ENCODE measurements around the gene NTNG2. TPM values are rescaled to one million over a fixed set of nuclear protein-coding genes. Genes with fewer than 3 reads are reported as not detected.

Gene NTNG2
- total and polyA plus RNA-seq, 2 of the 13 experiments (the other 11 are each of a cell fraction or from before 2014, with no cell fraction given): 0.02 to 0.36 TPM

GRCh38 chr9:132126680-132127236 is 35.1 kb upstream of the NTNG2 start:
- no peak overlapping the region for H2AFZ ChIP-seq (ENCODE audit: low read length)
- H3K36me3 ChIP-seq (replicated peaks in 1 of 2; ENCODE audit: control insufficient read depth in 1 of 2, insufficient read depth in 2 of 2, low read length in 2 of 2): no peaks in the 10 kb centered on the region
- ChIA-PET CTCF (ENCODE audit: low intra/inter-chr PET ratio, low total read pairs) (no interaction called here), POLR2A (no interaction called here)
- no peak overlapping the region for H3K4me2 ChIP-seq (ENCODE audit: low read depth, low read length)
- in situ Hi-C loops (cut with HindIII; ENCODE audit: extremely low pct_ligation_motif_present, low pct_unique_long_range_greater_than_20kb) (no loop called here), intact Hi-C loops (cut with micrococcal nuclease; ENCODE audit: unreplicated experiment) (no loop called here)
- FAIRE-seq (no peak), DNase-seq (ENCODE audit: low spot score) (no peak), ATAC-seq (no peak)
- 31% methylated on average over 7 of the region's 13 CpGs for WGBS (ENCODE audit: low lambda C conversion rate)
- H3K79me2 ChIP-seq (ENCODE audit: insufficient read depth, low read length): no peaks in the 10 kb centered on the region
- no peak overlapping the region for H3K4me3 ChIP-seq (replicated peaks in 1 of 3; ENCODE audit: insufficient read depth in 1 of 3, low read depth in 2 of 3, low read length in 3 of 3)
- BruUV-seq (replicated peaks): no TSS peak
- no peak overlapping the region for H3K27ac ChIP-seq (ENCODE audit: extremely low read length, insufficient read depth, low read length)
- no peaks in the 10 kb centered on the region for H4K20me1 ChIP-seq (ENCODE audit: insufficient read depth, low read length)
- no peaks in the 10 kb centered on the region for H3K4me1 ChIP-seq (ENCODE audit: insufficient read depth, low read length)
- H3K9me3 ChIP-seq (ENCODE audit: low read length): no peaks in the 10 kb centered on the region
- peaks cover 16 to 69% of the 10 kb centered on the region in 2 experiments for H3K27me3 ChIP-seq (ENCODE audit: control insufficient read depth in 1 of 2, insufficient read depth in 2 of 2, low read length in 2 of 2)
- H3K9ac ChIP-seq (ENCODE audit: insufficient read depth, low read depth, low read length): no peak overlapping the region
- TF ChIP-seq UBTF (CRISPR knock-in tag; IDR thresholded peaks at IDR 0.05) (no peak), ZSCAN30 (CRISPR knock-in tag; IDR thresholded peaks at IDR 0.05) (no peak), ZKSCAN8 (CRISPR knock-in tag; IDR thresholded peaks at IDR 0.05; ENCODE audit: borderline replicate concordance) (no peak), DMAP1 (CRISPR knock-in tag; IDR thresholded peaks at IDR 0.05) (no peak), ZNF883 (CRISPR knock-in tag; IDR thresholded peaks at IDR 0.05; ENCODE audit: not compliant biosample characterization) (no peak), SAP130 (CRISPR knock-in tag; IDR thresholded peaks at IDR 0.05; ENCODE audit: low read depth) (no peak), PRDM4 (CRISPR knock-in tag; IDR thresholded peaks at IDR 0.05; ENCODE audit: borderline replicate concordance) (no peak), DBP (CRISPR knock-in tag; IDR thresholded peaks at IDR 0.05; ENCODE audit: not compliant biosample characterization) (no peak), ZNF414 (CRISPR knock-in tag; IDR thresholded peaks at IDR 0.05) (no peak), AGO2 (optimal IDR thresholded peaks at IDR 0.05; ENCODE audit: low read depth, low read length) (no peak), PAXIP1 (CRISPR knock-in tag; conservative IDR thresholded peaks at IDR 0.05) (no peak), TIGD3 (CRISPR knock-in tag; IDR thresholded peaks at IDR 0.05; ENCODE audit: borderline replicate concordance) (no peak), ZBTB7A (CRISPR knock-in tag; IDR thresholded peaks at IDR 0.05) (no peak)

Measured in HepG2 (cell line).